GM18951 (cell line): ENCODE measurements around the gene ATOH8.

Experiments used
- POLR2A ChIP-seq: IDR thresholded peaks from 4 replicates; pipeline ENCODE4 v1.6.1; 2011; ENCODE audit warnings: mild to moderate bottlenecking; ENCODE audit not compliant: insufficient read length, insufficient read depth; ENCODE audit errors: extremely low read depth
- in situ Hi-C: fragments of 300-500 bp; cut with MboI; formaldehyde crosslinking; loops from one replicate; pipeline ENCODE4 v1.12.0; 2022; ENCODE audit warnings: low sequenced_read_pairs, mixed read lengths, inconsistent platforms; ENCODE audit not compliant: unreplicated experiment

ATOH8 gene

GRCh38 chr2:85724731-85725181 lies 29.0 kb upstream of the ATOH8 start:
- in situ Hi-C loops = no loop called here
- TF ChIP-seq POLR2A = no peak

GRCh38 chr2:85725451-85725850 lies 28.3 kb upstream of the ATOH8 start:
- in situ Hi-C loops = no loop called here
- TF ChIP-seq POLR2A = no peak

GRCh38 chr2:85727798-85728197 lies 26.0 kb upstream of the ATOH8 start:
- in situ Hi-C loops = no loop called here
- no peak for TF ChIP-seq POLR2A

- TF ChIP-seq POLR2A = no peak
- in situ Hi-C loops = no loop called here
Measured at GRCh38 chr2:85728342-85728741, 25.4 kb upstream of the ATOH8 start.

- in situ Hi-C loops = no loop called here
- TF ChIP-seq POLR2A = no peak
Measured at GRCh38 chr2:85728883-85729824, 24.6 kb upstream of the ATOH8 start.

GRCh38 chr2:85729825-85730510 lies 23.8 kb upstream of the ATOH8 start:
- in situ Hi-C loops = no loop called here
- TF ChIP-seq POLR2A = no peak

- in situ Hi-C loops = no loop called here
- TF ChIP-seq POLR2A = no peak
Measured at GRCh38 chr2:85730686-85731230, 23.0 kb upstream of the ATOH8 start.

GRCh38 chr2:85731606-85732005 lies 22.2 kb upstream of the ATOH8 start:
- in situ Hi-C loops = no loop called here
- TF ChIP-seq POLR2A = no peak

GRCh38 chr2:85732467-85733120 lies 21.2 kb upstream of the ATOH8 start:
- no peak for TF ChIP-seq POLR2A
- in situ Hi-C loops = no loop called here

- in situ Hi-C loops = no loop called here
- TF ChIP-seq POLR2A = no peak
Measured at GRCh38 chr2:85733121-85733960, 20.4 kb upstream of the ATOH8 start.

GRCh38 chr2:85734015-85734414 lies 19.8 kb upstream of the ATOH8 start:
- TF ChIP-seq POLR2A = no peak
- in situ Hi-C loops = no loop called here

- TF ChIP-seq POLR2A = no peak
- in situ Hi-C loops = loop anchor here (5.0 kb wide), 1 partner anchor 77 kb away; no protein-coding TSS in a partner anchor
Measured at GRCh38 chr2:85734942-85735608, 18.7 kb upstream of the ATOH8 start.
